ENCODE data around the gene CHM. TPM values are rescaled to one million over a fixed set of nuclear protein-coding genes. Genes with fewer than 3 reads are reported as not detected.

Gene CHM
- polyA plus RNA-seq, 3 donors: 4.1 to 10.1 (median 7.7) TPM

Other genes starting within 250 kb of the CHM start
- under 1 TPM in 1 of 3 donors, not detected in 2; 0.17 TPM for gene DACH2, start 100.9 kb upstream of the CHM start, polyA plus RNA-seq

Measured in adipose tissue (tissue), 3 donors.